HAP-1 (cell line): Measurements from ENCODE around the gene PLA2G5.

Source experiments
- DNase-seq, 2 experiments: peaks; one replicate each; pipeline ENCODE4 v3.0.0-alpha.2; 2016 to 2020; ENCODE audit warnings: low spot score in 2 of 2
- H3K27me3 ChIP-seq: fragments of 250-450 bp; sonication (Bioruptor Pico); 2 replicates; pipeline ENCODE4 v1.5.1; 2020; ENCODE audit warnings: low read depth, mild to moderate bottlenecking, moderate library complexity
- H3K36me3 ChIP-seq: fragments of 250-450 bp; sonication (Bioruptor Pico); replicated peaks from 2 replicates; pipeline ENCODE4 v1.5.1; 2020; ENCODE audit warnings: mild to moderate bottlenecking
- H3K4me1 ChIP-seq: fragments of 250-450 bp; sonication (Bioruptor Pico); 2 replicates; pipeline ENCODE4 v1.5.1; 2020; ENCODE audit warnings: mild to moderate bottlenecking
- H3K4me3 ChIP-seq: fragments of 250-450 bp; sonication (Bioruptor Pico); 2 replicates; pipeline ENCODE4 v1.5.1; 2020; ENCODE audit warnings: mild to moderate bottlenecking, moderate library complexity
- H3K9me3 ChIP-seq: fragments of 250-450 bp; sonication (Bioruptor Pico); 2 replicates; pipeline ENCODE4 v1.5.1; 2020; ENCODE audit warnings: mild to moderate bottlenecking, moderate library complexity
- in situ Hi-C: fragments of 300-500 bp; cut with MboI; formaldehyde crosslinking; loops from 3 replicates; pipeline ENCODE4 v1.14.3; 2020; ENCODE audit warnings: low sequenced_read_pairs, inconsistent platforms, mixed read lengths

PLA2G5 gene

DNA sequence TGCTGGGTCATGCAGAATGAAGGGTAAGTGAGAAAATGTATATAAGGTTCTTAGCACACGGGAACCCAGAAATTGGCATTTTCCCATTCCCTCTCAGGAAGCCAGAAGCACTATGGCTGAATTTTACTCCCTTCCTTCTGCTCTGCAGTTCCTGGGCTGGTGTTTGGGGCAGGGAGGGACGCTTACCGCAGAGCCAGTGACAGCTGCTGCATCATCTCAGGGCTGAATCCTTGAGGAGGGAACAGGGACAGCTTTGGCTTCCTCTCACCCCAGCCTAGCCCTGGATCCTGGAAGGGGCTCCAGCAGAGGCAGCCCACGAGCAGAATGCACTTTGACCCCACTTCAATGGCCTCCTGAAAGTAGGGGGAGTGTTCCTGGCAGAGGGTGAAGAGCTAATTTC is 37.4 kb downstream of the PLA2G5 start:
- Histone ChIP-seq H3K4me3 (no peak overlapping the region), H3K4me1 (no peaks in the 10 kb centered on the region), H3K27me3 (no peaks in the 10 kb centered on the region), H3K9me3 (no peaks in the 10 kb centered on the region), H3K36me3 (no peaks in the 10 kb centered on the region)
- in situ Hi-C loops: no loop called here
- no peak for DNase-seq

DNA sequence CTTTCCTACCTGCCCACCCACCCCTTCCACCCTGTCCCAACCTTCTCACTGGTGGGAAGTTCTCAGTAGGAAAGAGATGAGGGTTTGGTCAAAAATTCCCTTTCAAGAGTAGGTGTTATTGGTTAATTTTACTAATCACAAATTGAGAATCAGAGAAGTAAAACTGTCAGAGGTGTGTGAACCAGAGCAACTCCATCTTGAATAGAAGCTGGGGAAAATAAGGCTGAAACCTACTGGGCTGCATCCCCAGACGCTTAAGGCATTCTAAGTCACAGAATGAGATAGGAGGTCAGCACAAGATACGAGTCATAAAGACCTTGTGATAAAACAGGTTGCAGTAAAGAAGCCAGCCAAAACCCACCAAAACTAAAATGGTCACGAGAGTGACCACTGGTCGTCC is 37.8 kb downstream of the PLA2G5 start:
- DNase-seq: no peak
- in situ Hi-C loops: no loop called here
- no peaks in the 10 kb centered on the region for H3K27me3 ChIP-seq
- no peaks in the 10 kb centered on the region for H3K9me3 ChIP-seq
- no peak overlapping the region for H3K4me3 ChIP-seq
- no peaks in the 10 kb centered on the region for H3K4me1 ChIP-seq
- no peaks in the 10 kb centered on the region for H3K36me3 ChIP-seq

- in situ Hi-C loops: no loop called here
- Histone ChIP-seq H3K36me3 (no peaks in the 10 kb centered on the region), H3K9me3 (no peaks in the 10 kb centered on the region), H3K4me3 (no peak overlapping the region), H3K27me3 (no peaks in the 10 kb centered on the region), H3K4me1 (no peaks in the 10 kb centered on the region)
- DNase-seq: no peak
Observed at GRCh38 chr1:20108366-20109123, 38.6 kb downstream of the PLA2G5 start.

- Histone ChIP-seq H3K9me3 (no peaks in the 10 kb centered on the region), H3K36me3 (no peaks in the 10 kb centered on the region), H3K4me3 (no peak overlapping the region), H3K4me1 (no peaks in the 10 kb centered on the region), H3K27me3 (no peaks in the 10 kb centered on the region)
- DNase-seq: no peak
- in situ Hi-C loops: no loop called here
Observed at GRCh38 chr1:20109223-20109856, 39.3 kb downstream of the PLA2G5 start.

DNA sequence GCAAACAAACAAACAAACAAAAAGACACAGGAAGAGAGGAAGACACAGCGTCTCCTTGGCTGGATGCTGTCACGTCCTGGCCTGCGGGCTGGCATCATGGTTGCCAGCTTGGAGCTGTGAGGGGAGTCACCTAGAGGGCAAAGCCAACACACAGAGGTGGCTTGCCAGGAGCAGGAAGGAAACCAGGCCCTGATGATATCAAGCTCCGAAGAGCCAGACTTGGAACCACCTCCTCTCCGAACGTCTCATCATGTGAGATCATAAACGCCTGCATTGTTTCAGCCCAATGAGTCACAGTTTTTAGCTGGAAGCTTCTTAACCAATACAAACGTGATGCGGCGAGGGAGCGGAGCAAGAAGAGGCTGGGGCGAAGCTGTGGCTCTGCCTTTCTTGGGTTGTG is 40.7 kb downstream of the PLA2G5 start:
- no peak overlapping the region for H3K4me3 ChIP-seq
- no peak for DNase-seq
- H3K27me3 ChIP-seq: no peaks in the 10 kb centered on the region
- H3K9me3 ChIP-seq: no peaks in the 10 kb centered on the region
- H3K4me1 ChIP-seq: no peaks in the 10 kb centered on the region
- in situ Hi-C loops: no loop called here
- no peaks in the 10 kb centered on the region for H3K36me3 ChIP-seq

DNA sequence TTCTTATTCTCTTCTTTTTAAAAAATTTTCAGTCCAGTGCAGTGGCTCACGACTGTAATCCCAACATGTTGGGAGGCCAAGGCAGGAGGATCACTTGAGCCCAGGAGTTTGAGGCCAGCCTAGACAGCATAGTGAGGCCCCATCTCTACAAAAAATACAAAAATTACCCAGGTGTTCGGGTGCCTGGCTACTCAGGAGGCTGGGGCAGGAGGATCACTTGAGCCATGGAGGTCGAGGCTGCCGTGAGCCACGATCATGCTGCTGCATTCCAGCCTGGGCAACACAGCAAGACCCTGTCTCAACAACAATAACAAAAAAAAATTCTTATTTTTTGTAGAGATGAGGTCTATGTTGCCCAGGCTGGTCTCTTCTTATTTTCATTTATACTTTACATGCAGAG is 41.5 kb downstream of the PLA2G5 start:
- in situ Hi-C loops: no loop called here
- H3K27me3 ChIP-seq: no peaks in the 10 kb centered on the region
- no peaks in the 10 kb centered on the region for H3K4me1 ChIP-seq
- H3K4me3 ChIP-seq: no peak overlapping the region
- no peak for DNase-seq
- no peaks in the 10 kb centered on the region for H3K9me3 ChIP-seq
- no peaks in the 10 kb centered on the region for H3K36me3 ChIP-seq

DNA sequence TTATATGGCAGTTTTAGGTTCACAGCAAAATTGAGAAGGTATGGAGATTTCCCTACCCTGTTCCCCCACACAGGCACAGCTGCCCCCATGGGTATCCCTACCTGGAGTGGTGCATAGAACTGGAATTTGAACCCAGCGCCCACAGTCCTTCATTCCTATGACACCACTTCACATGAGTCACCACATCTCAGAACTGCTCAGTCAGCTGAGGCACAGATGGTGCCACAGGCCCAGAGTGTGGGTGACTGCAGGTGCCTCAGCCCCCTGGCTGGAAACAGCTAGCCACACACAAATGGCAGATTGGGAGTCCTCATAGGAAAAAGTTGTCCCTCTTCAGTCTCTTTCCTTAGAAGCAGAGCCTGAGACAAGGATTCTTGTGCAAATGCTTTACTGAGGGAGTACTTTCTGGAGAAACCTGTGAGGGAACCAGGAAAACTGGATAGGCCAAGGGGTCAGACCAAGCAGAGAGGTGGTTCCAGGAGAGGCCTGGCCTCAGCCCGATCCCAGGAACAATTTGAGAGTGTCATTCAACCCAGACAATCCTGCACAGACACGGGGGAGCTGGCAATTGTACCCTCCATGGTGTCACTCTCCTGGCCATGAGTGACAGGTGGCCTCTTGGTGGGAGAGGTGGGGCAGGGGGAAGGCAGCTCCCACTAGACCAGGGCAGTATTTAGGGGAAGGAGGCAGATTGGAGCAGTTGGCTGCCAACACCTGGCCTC is 42.4 kb downstream of the PLA2G5 start:
- Histone ChIP-seq H3K9me3 (no peaks in the 10 kb centered on the region), H3K4me3 (no peak overlapping the region), H3K36me3 (no peaks in the 10 kb centered on the region), H3K27me3 (no peaks in the 10 kb centered on the region), H3K4me1 (no peaks in the 10 kb centered on the region)
- no peak for DNase-seq
- in situ Hi-C loops: no loop called here

- in situ Hi-C loops: no loop called here
- H3K9me3 ChIP-seq: no peaks in the 10 kb centered on the region
- no peaks in the 10 kb centered on the region for H3K4me1 ChIP-seq
- H3K36me3 ChIP-seq: no peaks in the 10 kb centered on the region
- H3K4me3 ChIP-seq: no peak overlapping the region
- H3K27me3 ChIP-seq: 0 out of 2 replicates have a peak, but pooled peaks cover 3% of the 10 kb centered on the region
- DNase-seq: no peak
Observed at GRCh38 chr1:20114021-20114648, 44.1 kb downstream of the PLA2G5 start.

- Histone ChIP-seq H3K9me3 (no peaks in the 10 kb centered on the region), H3K27me3 (0 out of 2 replicates have a peak, but pooled peaks cover 3% of the 10 kb centered on the region), H3K36me3 (no peaks in the 10 kb centered on the region), H3K4me3 (no peak overlapping the region), H3K4me1 (no peaks in the 10 kb centered on the region)
- in situ Hi-C loops: no loop called here
- DNase-seq: no peak
Observed at GRCh38 chr1:20115479-20115878, 45.5 kb downstream of the PLA2G5 start.

DNA sequence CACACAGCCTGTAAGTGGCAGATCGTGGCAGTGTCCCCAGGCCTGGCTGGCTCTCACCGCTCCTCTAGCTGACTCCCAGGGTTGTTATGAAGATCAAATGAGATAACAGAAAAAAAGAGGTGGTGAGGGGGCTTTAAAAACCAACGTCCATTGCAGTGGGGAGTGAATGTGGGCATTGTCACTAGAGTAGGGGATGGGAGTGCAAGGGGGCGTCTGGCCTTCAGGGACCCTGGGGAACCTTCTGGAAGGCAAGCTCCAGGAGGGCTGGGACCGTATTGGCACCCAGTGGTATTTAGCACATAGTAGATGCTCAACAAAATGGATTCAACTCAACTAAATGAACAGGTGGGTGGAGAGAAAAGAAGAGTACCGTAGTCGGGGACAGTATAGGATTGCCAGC is 45.9 kb downstream of the PLA2G5 start:
- Histone ChIP-seq H3K36me3 (no peaks in the 10 kb centered on the region), H3K4me1 (no peaks in the 10 kb centered on the region), H3K27me3 (peaks cover 4% of the 10 kb centered on the region; the same call in 1 of the 2 replicates), H3K4me3 (no peak overlapping the region), H3K9me3 (no peaks in the 10 kb centered on the region)
- no peak for DNase-seq
- in situ Hi-C loops: no loop called here

DNA sequence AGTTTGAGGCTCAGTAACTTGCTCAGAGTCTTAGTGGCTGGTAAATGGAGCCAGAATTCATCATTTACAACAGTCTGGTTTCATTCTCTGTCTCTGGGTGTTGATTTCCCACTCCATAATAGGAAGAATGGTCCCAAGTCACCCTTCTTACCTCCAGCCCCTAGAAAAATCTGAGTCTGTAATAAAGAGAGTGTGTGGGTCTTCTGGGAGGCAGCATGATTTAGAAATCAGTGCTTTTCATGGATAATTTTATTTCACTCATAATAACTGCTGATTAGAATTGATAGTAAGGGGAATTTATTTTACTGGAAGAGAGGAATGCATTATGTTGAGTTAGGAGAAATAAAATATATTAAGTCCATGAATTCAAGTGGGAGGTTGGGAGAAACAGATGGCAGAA is 47.2 kb downstream of the PLA2G5 start:
- no peak overlapping the region for H3K4me3 ChIP-seq
- H3K36me3 ChIP-seq: no peaks in the 10 kb centered on the region
- in situ Hi-C loops: no loop called here
- DNase-seq: no peak
- peaks cover 13% of the 10 kb centered on the region; the same call in 1 of the 2 replicates for H3K27me3 ChIP-seq
- H3K4me1 ChIP-seq: no peaks in the 10 kb centered on the region
- H3K9me3 ChIP-seq: no peaks in the 10 kb centered on the region

- Histone ChIP-seq H3K4me3 (no peak within 1 kb of the TSS), H3K27me3 (peaks cover 18% of the 10 kb centered on the region; the same call in 1 of the 2 replicates), H3K36me3 (no peaks in the 10 kb centered on the region), H3K9me3 (no peaks in the 10 kb centered on the region), H3K4me1 (no peaks in the 10 kb centered on the region)
- DNase-seq: no peak
- in situ Hi-C loops: no loop called here
Observed at GRCh38 chr1:20119347-20119746, 49.4 kb downstream of the PLA2G5 start, which contains the start of gene PLA2G2D. PLA2G2D (minus strand) TSS chr1:20119536; CDS start chr1:20119498, 38 bp downstream.

- H3K4me1 ChIP-seq: no peaks in the 10 kb centered on the region
- in situ Hi-C loops: no loop called here
- no peaks in the 10 kb centered on the region for H3K9me3 ChIP-seq
Observed at GRCh38 chr1:20120796-20121195, 50.8 kb downstream of the PLA2G5 start.

More at GRCh38 chr1:20120796-20121195, 50.8 kb downstream of the PLA2G5 start:
- no peak for DNase-seq
- no peak overlapping the region for H3K4me3 ChIP-seq
- H3K27me3 ChIP-seq: peaks cover 18% of the 10 kb centered on the region; the same call in 1 of the 2 replicates
- no peaks in the 10 kb centered on the region for H3K36me3 ChIP-seq
